HG03064 (cell line): ENCODE results near the gene DOCK3.

Experiments
- ATAC-seq: cut with Tn5 transposase; IDR thresholded peaks from one replicate; pipeline ENCODE4 v1.9.1; 2021; ENCODE audit warnings: low read depth; ENCODE audit not compliant: unreplicated experiment

The DOCK3 gene

GRCh38 chr3:50674349-50675178 lies at the start of gene DOCK3:
Gene DOCK3, plus strand, starts transcription at chr3:50674927. Its CDS starts 337 bp downstream, at chr3:50675264.
- ATAC-seq = no peak

- ATAC-seq = no peak
Observed at GRCh38 chr3:50625231-50626182, 49.2 kb upstream of the DOCK3 start.

- ATAC-seq = no peak
Observed at GRCh38 chr3:50626401-50626800, 48.3 kb upstream of the DOCK3 start.

GRCh38 chr3:50627407-50628051 lies 47.2 kb upstream of the DOCK3 start:
- no peak for ATAC-seq

GRCh38 chr3:50628601-50629000 lies 46.1 kb upstream of the DOCK3 start:
- no peak for ATAC-seq

GRCh38 chr3:50630394-50630793 lies 44.3 kb upstream of the DOCK3 start:
- no peak for ATAC-seq

GRCh38 chr3:50630877-50631276 lies 43.9 kb upstream of the DOCK3 start:
- ATAC-seq = no peak

- ATAC-seq = no peak
Observed at GRCh38 chr3:50632450-50632849, 42.3 kb upstream of the DOCK3 start.

GRCh38 chr3:50633230-50633790 lies 41.4 kb upstream of the DOCK3 start:
- ATAC-seq = no peak

- no peak for ATAC-seq
Observed at GRCh38 chr3:50635066-50635465, 39.7 kb upstream of the DOCK3 start.

GRCh38 chr3:50637011-50637410 lies 37.7 kb upstream of the DOCK3 start:
- no peak for ATAC-seq

- no peak for ATAC-seq
Observed at GRCh38 chr3:50637945-50638344, 36.8 kb upstream of the DOCK3 start.

GRCh38 chr3:50639055-50639494 lies 35.7 kb upstream of the DOCK3 start:
- no peak for ATAC-seq

GRCh38 chr3:50642382-50642781 lies 32.3 kb upstream of the DOCK3 start:
- no peak for ATAC-seq

GRCh38 chr3:50644561-50644960 lies 30.2 kb upstream of the DOCK3 start:
- ATAC-seq = no peak

GRCh38 chr3:50645378-50645777 lies 29.3 kb upstream of the DOCK3 start:
- ATAC-seq = no peak

GRCh38 chr3:50648313-50648712 lies 26.4 kb upstream of the DOCK3 start:
- no peak for ATAC-seq

- ATAC-seq = no peak
Observed at GRCh38 chr3:50648944-50649343, 25.8 kb upstream of the DOCK3 start.

GRCh38 chr3:50649451-50649931 lies 25.2 kb upstream of the DOCK3 start:
- no peak for ATAC-seq

- no peak for ATAC-seq
Observed at GRCh38 chr3:50650018-50650417, 24.7 kb upstream of the DOCK3 start.
